RWPE2 (cell line): ENCODE results near the gene CCDC51.

Experiments used
- ATAC-seq: fragments of 200-7000 bp; cut with Tn5 transposase; 3 replicates; pipeline ENCODE4 v1.9.1; 2021; ENCODE audit warnings: low read depth
- DNase-seq: peaks from one replicate; pipeline ENCODE4 v3.0.0-alpha.2; 2020; ENCODE audit warnings: low spot score
- H3K27ac ChIP-seq: fragments of 450-650 bp; 2 replicates; pipeline ENCODE4 v1.5.1; 2017; ENCODE audit warnings: mild to moderate bottlenecking; ENCODE audit not compliant: poor library complexity, severe bottlenecking
- H3K27me3 ChIP-seq: fragments of 250-450 bp; sonication (Bioruptor Pico); 2 replicates; pipeline ENCODE4 v1.5.1; 2021; ENCODE audit warnings: mild to moderate bottlenecking, moderate library complexity; ENCODE audit not compliant: insufficient read depth, poor library complexity, severe bottlenecking
- H3K36me3 ChIP-seq: fragments of 250-450 bp; sonication (Bioruptor Pico); 2 replicates; pipeline ENCODE4 v1.5.1; 2020; ENCODE audit warnings: low read depth, mild to moderate bottlenecking, moderate library complexity
- H3K4me1 ChIP-seq: fragments of 250-450 bp; sonication (Bioruptor Pico); 2 replicates; pipeline ENCODE4 v1.5.1; 2021; ENCODE audit warnings: mild to moderate bottlenecking, moderate library complexity; ENCODE audit not compliant: insufficient read depth, poor library complexity, severe bottlenecking
- H3K4me3 ChIP-seq: fragments of 250-450 bp; sonication (Bioruptor Pico); 2 replicates; pipeline ENCODE4 v1.5.1; 2021; ENCODE audit warnings: mild to moderate bottlenecking, moderate library complexity; ENCODE audit not compliant: severe bottlenecking
- H3K9me3 ChIP-seq: fragments of 250-450 bp; sonication (Bioruptor Pico); 2 replicates; pipeline ENCODE4 v1.5.1; 2021; ENCODE audit warnings: mild to moderate bottlenecking, moderate library complexity; ENCODE audit not compliant: severe bottlenecking
- CTCF ChIP-seq: fragments of 450-650 bp; IDR thresholded peaks from one replicate; pipeline ENCODE4 v1.5.1; 2017; ENCODE audit warnings: mild to moderate bottlenecking, moderate library complexity; ENCODE audit not compliant: poor library complexity, severe bottlenecking

The CCDC51 gene

GRCh38 chr3:48416546-48416945 lies 23.4 kb downstream of the CCDC51 start:
- DNase-seq (no peak), ATAC-seq (no peak)
- no peak for TF ChIP-seq CTCF
- Histone ChIP-seq H3K9me3 (no peaks in the 10 kb centered on the region), H3K27me3 (no peaks in the 10 kb centered on the region), H3K4me3 (no peak overlapping the region), H3K36me3 (peaks cover 93% of the 10 kb centered on the region), H3K27ac (no peak overlapping the region), H3K4me1 (no peaks in the 10 kb centered on the region)

DNA sequence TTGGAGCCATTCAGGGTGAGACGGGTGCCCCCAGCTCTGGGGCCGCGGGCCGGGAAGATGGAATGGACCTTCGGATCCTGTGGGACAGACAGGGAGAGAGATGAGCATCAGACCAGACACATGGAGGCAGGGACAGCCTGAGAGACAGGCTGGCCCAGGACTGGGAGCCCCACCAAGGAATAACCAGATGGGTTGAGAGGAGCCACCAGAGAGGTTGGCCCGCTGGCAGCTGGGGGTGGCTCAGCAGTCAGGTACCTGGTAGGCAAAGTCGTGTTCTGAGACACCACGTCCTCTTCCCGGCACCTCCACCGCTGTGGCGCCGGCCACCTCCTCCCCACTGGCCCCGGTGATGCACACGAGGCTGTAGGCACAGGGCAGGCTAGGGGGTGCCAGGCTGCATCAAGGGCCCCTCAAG lies 23.8 kb downstream of the CCDC51 start:
- Histone ChIP-seq H3K9me3 (no peaks in the 10 kb centered on the region), H3K4me1 (no peaks in the 10 kb centered on the region), H3K27ac (no peak overlapping the region), H3K4me3 (no peak overlapping the region), H3K27me3 (no peaks in the 10 kb centered on the region), H3K36me3 (peaks cover 93% of the 10 kb centered on the region)
- no peak for ATAC-seq
- TF ChIP-seq CTCF: no peak
- no peak for DNase-seq

DNA sequence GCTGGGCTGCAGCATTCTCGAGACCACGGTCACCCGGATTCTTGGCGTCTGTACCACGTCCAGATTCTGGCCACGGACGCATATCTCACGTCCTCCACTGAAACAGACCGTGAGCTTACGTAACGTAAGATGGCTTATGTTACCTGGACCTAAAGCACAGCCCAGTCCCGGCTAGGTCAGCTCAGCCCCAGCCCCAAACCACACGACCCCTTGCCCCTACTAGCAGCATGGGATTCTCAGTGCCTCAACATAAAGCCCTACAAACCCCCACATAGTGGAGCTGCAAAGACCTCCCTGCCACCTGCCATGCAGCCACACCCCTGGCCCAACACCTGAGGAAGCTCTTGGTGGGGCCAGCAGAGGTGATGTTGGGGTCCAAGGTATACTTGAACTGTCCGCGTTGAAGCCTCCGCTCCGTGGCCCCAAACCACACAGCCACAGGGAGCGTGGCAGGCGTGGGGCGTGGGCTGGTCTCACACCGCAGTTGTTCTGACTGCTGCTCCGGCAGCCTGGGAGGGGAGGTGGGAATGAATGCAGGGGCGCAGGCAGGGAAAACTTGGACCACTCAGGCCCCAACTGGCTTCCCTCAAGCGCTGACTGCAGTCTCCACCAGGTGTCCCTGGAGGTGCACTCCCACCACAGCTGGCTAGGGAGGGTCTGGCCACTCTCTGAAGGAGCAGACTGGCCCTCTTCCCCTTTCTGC lies 24.5 kb downstream of the CCDC51 start:
- no peaks in the 10 kb centered on the region for H3K4me1 ChIP-seq
- H3K9me3 ChIP-seq: no peaks in the 10 kb centered on the region
- H3K27me3 ChIP-seq: no peaks in the 10 kb centered on the region
- ATAC-seq (no peak), DNase-seq (no peak)
- no peak for TF ChIP-seq CTCF
- H3K36me3 ChIP-seq: peaks cover 93% of the 10 kb centered on the region
- no peak overlapping the region for H3K4me3 ChIP-seq
- no peak overlapping the region for H3K27ac ChIP-seq

DNA sequence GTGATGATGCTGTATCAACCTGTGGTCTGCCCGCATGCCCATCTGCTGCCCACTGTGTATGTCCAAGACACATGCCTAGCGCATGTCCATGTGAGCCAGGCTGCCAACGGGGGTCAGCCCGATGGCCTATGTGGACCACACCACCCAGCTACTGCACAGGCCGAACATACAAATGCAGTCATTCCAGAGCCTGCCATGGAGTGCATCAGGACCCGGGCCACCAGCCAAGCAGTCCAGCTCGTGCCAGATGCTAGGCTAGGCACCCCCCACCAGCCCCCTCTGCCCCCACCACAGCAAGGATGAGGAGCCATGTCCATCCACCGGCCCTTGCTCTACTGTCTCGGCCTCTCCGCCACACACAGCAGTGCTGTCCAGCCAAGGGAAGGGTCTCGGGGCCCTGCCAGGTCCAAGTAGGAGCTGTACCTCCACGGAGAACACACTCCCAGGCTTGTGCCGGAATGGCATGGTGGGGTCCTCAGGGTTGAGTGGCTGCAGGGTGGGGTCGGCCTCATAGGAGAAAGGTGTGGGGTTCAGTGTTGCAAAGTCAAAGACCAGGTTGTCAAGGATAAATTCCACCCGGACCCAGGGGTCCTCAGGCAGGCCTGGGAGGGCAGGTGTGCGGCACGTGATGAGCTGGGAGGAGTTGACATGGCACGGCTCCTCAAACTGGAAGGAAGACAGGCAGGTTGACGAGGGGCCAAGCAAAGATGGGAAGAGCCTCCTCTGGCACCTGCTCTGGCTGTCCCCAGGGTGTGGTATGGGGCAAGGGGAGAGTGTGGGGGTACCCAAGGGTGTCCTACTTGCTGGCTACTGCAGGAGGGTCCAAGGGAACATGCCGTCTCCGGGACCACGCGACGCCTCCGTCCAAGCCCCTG lies 25.3 kb downstream of the CCDC51 start:
- no peak for ATAC-seq
- Histone ChIP-seq H3K27ac (no peak overlapping the region), H3K36me3 (peaks cover 94% of the 10 kb centered on the region), H3K9me3 (no peaks in the 10 kb centered on the region), H3K27me3 (no peaks in the 10 kb centered on the region), H3K4me3 (no peak overlapping the region), H3K4me1 (no peaks in the 10 kb centered on the region)
- no peak for TF ChIP-seq CTCF
- DNase-seq: no peak

DNA sequence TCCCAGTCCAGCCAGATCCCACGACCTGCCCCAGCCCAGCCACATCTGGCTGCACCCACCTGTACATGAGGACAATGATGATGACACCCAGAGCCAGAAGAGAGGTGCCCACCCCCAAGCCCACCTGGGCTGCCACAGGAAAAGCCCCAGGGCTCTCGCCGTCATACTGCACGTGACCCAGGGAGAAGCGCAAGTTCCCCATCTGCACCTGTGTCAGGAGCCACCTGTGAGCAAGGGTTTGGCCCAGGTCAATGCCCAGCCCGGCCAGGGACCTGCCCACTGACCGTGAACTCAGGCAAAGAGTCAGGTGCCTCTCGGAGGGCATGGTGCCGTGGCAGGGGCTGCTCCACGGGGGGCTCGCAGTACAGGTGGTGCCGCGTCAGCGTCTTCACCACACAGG lies 26.3 kb downstream of the CCDC51 start:
- Histone ChIP-seq H3K4me3 (no peak overlapping the region), H3K36me3 (peaks cover 99% of the 10 kb centered on the region), H3K4me1 (no peaks in the 10 kb centered on the region), H3K27me3 (no peaks in the 10 kb centered on the region), H3K9me3 (no peaks in the 10 kb centered on the region), H3K27ac (peak overlapping the region; percentile 22)
- peak; percentile 52 for DNase-seq
- no peak for ATAC-seq
- no peak for TF ChIP-seq CTCF
